KOPT-K1 (cell line): Measurements from ENCODE around the gene CASZ1.

Source experiments
- H3K27ac ChIP-seq: fragments of 200-600 bp; sonication (generic); 2 replicates; pipeline ENCODE4 v1.5.1; 2016; ENCODE audit warnings: antibody characterized with exemption, mild to moderate bottlenecking, low read depth, low read length; ENCODE audit not compliant: poor library complexity, severe bottlenecking
- H3K36me3 ChIP-seq: fragments of 200-600 bp; sonication (generic); 2 replicates; pipeline ENCODE4 v1.5.1; 2017; ENCODE audit warnings: antibody characterized with exemption, mild to moderate bottlenecking, low read length, moderate library complexity; ENCODE audit not compliant: insufficient read depth
- H3K9me3 ChIP-seq: fragments of 200-600 bp; sonication (generic); 2 replicates; pipeline ENCODE4 v1.5.1; 2017; ENCODE audit warnings: antibody characterized with exemption, low read length, mild to moderate bottlenecking; ENCODE audit not compliant: insufficient read depth, poor library complexity, severe bottlenecking

The CASZ1 gene

DNA sequence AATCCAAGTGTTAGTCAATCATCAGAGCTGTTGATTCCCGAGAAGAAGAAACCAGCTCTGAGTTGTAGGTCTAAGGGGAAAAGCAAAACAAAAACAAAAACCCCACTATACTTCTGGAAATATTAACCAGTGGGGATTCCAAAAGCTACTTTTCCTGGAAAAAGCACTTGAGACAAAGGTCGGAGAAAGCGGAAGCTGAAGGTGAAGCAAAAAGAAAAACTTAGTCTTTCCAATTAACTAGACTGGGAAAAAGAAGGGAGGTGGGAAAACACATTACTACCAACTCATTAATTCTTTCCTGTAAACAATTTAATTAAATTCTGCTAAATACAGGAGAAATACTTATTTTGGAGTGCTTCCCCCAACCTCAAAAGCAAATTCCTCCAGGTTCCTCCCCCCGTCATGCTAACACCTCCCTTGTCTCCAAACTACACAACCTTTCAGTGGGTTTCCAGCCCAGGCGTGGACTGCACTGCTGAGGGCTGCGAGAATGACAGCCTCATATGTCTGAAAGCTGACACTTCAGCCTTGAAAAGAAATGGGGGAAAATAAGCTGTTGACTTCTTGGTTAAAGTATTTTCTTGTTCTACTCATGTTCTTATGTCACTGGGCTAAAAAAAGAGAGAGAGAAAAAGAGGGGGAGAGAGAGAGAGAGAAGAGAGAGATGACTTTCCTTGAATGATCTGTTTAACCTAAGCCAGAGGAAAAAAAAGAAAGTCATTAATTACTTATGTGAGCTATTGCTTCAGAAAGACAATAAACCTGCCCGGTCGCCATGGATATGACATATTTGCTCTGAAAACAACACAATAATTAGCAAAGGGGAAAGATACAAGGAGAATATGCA lies 5.1 kb downstream of the CASZ1 start:
- no peak overlapping the region for H3K27ac ChIP-seq
- H3K9me3 ChIP-seq, result no peaks in the 10 kb centered on the region
- H3K36me3 ChIP-seq, result no peaks in the 10 kb centered on the region

DNA sequence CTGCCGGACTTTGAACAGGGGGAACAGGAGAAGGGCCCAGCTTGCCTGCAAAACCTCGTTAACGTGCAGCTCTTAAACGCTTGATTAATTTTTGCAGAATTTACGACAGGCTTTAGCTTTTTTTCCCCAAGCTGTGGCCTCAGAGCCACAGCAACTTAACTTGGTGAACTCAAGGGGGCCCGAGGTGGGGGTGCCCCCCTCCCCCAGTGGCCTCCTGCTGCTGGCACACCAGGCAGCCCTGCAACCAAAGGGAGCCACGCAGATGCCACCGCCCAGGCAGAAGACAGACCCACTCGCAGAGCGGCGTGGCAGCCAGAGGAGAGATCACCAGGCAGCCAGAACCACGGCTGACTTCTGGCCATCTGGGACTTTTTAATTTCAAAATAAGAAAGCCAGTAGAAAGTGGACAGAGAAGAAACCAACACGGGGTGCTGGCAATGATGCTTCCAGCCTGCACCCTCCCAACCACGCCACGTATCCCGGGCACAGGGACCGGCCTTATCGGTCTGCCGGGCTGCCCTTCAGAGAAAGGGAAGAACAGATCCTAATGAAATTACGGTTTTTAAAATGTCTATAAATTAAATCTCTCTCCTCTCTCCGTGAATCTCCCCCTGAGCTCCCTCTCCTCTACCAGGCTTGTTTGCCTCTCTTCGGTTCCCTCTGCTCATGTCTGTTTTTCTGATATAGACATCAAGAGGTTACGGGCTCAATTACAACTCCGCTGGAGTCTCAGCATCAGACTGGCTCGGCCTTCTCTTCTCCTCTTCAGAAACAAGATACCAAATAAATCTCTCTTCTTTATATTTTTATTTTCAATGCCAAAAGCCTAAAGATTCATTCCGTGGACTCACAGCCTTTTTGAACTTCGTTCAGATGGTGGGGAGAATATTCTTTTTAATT lies 6.4 kb downstream of the CASZ1 start:
- no peaks in the 10 kb centered on the region for H3K36me3 ChIP-seq
- H3K27ac ChIP-seq, result no peak overlapping the region
- no peaks in the 10 kb centered on the region for H3K9me3 ChIP-seq

DNA sequence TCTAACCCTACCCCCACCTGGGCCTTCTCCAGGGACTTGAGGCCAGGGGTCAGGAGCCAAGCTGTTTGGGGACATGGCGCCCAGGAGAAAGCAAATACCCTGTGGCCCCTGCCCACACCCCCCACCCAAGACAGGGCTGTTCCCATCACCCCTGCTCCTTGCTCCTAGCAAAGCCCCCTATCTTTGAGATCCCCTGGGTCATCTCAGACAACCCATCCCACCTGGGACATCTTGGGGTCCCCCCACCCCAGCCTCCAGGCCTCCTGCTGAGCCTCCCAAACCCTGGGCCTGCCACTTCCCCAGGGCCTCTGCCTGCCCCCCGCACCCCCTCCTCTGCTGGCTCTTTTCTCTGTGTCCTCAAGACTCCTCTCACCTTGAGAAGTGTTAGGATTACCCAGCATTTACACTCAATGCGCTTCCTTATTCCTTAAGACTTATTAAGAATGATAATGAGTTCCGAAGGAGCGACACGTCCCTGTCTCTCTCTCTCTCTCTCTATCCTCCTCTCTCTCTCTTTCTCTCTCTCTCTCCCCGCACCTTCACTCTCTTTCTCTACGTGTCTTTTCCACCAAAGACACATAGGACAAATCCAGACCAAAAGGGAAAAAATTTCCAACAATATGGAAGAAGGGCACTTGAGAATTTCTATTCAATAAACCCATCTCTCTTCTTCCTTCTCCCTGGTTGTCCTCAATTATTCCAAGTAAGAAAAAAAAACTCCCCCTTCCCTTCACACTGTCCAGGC lies 7.2 kb downstream of the CASZ1 start:
- Histone ChIP-seq H3K27ac (no peak overlapping the region), H3K36me3 (no peaks in the 10 kb centered on the region), H3K9me3 (no peaks in the 10 kb centered on the region)

DNA sequence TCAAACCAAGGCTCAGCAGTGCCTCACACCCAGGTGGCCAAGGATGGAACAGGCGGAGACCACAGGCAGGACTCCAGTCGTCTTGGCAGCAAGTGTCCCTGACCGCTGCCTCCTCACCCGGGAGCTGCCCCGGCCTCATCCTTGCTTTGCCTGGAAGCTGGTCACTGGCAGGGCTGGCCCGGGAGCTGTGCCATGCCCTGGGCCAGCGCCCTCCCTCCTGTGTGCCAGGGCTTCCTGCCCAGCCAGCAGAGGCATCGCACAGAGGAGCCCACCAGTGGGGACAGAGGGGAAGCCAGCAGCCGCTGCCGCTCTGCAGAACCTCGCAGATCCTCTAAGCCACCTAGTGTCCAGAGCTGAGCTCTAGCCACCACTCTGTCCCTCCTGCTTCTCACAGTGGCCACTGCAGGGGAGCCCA lies 7.8 kb downstream of the CASZ1 start:
- no peak overlapping the region for H3K27ac ChIP-seq
- no peaks in the 10 kb centered on the region for H3K9me3 ChIP-seq
- no peaks in the 10 kb centered on the region for H3K36me3 ChIP-seq

DNA sequence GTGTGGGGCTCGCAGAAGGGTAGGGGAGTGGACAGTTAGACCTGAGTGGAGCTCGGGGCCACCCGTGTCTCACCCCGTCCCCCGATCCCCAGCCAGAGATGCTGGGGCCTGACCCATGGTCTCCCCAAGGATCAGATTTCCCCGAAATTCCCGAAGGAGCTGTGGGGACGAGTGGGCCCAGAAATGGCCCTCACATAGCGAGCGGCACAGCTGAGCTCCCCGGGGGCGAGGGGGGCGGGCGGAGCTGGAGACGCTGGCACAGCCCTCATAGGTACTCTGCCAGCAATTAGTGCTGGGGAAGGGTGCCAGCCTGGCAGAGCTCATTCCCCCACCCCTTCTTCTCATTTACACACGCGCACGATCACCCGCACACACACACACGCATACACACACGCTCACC lies 9.2 kb downstream of the CASZ1 start:
- no peak overlapping the region for H3K27ac ChIP-seq
- no peaks in the 10 kb centered on the region for H3K9me3 ChIP-seq
- H3K36me3 ChIP-seq, result no peaks in the 10 kb centered on the region

DNA sequence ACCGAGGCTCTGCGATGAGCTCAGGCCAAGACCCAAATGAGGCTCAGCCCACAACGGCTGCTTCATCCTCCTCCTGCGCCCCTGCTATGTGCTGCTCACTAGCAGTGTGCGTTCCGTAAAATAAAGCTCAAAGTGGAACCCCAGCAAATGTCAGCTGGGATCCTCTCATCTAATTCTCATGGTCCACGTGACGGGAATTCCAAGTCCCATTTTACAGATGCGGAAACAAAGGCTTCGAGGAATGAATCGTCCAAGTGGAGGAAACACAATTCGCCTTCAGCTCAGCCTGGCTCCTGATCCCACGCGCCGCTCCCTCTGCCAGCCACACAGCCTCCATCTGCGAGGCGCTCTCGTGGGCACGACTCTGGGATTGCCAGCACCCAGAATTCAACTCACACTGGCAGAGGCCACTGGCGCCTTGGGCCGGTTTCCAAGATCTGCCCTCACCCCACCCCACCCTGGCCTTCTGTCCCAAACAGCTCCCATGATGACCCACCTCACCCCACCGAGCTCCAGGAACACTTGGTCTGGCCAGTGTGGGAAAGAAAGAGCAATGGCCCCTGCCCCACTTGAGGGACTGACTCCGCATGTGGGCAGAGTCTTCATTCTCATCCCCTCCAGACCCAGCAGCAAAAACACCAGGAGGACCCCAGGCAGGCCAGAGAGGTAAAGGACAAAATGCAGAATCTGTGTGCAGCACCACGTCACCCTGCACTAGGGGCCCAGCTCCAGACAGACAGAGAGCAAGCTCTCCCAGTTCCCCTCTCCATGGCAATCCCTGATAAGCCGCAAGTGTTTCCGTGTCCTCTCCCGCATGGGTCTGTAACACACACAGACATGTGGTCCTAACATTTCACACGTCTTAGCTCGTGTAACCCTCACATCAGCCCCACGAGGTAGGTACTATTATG lies 10.5 kb downstream of the CASZ1 start:
- no peak overlapping the region for H3K27ac ChIP-seq
- no peaks in the 10 kb centered on the region for H3K36me3 ChIP-seq
- no peaks in the 10 kb centered on the region for H3K9me3 ChIP-seq

DNA sequence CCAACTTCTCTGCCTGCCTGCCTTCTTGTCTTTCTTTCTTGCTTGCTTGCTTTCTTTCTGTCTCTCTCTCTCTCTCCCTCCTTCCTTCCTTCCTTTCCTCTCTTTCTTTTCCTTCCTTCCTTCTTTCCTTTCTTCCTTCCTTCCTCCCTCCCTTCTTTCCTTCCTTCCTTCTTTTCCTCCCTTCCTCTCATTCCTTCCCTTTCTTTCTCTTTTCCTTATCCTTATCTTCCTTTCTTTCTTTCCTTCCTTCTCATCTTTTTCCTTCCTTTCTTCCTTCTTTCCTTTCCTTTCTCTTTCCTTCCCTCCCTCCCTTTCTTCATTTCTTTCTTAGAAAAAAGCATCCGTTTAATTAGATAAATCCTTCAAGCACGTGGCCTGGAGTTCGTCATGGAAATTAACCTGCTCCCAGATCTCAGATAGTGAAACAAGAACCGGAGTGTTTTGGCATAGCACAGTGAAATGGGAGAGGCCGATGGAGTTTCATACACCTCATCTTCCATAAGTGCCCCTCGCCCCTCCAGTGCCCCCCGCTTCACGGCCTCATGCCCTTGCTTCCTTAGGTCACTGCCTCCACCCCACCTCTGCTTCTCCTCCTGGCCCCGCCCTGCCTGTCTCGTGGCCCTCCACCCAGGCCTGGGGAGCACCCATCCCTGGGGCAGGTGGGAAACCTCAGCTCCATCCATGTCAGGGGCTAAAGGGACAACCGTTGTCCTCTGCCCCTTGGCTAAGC lies 11.3 kb downstream of the CASZ1 start:
- no peaks in the 10 kb centered on the region for H3K9me3 ChIP-seq
- no peak overlapping the region for H3K27ac ChIP-seq
- H3K36me3 ChIP-seq, result no peaks in the 10 kb centered on the region

DNA sequence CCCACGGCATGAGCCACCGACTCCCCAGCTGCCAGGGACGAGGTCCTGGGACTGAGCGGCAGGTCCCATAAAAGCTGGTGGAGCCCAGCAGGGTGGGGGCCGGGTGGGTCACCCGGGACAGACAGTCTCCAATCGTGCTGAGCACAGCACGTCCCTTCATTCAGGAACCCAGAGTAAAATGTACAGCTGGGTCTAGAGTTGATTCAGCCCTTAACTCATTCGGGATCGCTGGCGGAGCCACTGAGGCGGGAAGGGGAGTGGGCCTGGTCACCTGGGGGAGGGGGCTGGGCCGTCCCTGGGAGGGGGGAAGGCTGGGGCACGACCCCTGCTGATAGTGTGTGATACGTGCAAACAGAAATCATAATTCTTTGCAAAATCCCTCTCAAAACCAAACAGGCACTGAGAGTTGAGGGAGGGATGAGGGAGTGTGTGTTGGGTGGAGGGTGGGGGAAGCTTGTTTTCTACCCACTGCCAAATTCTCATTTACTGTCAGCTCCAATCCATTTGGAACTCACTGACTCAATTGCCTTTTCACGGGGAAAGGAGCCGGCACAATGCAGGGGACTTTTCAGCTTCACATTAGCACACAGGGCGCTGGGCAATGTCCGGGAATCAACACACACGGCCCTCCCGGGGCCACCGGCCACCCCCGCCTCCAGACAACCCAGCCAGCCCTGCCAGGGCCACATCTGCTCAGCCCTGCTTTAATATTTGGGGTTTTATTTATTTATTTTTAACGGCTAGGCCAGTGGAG lies 13.8 kb downstream of the CASZ1 start:
- no peaks in the 10 kb centered on the region for H3K9me3 ChIP-seq
- H3K36me3 ChIP-seq, result no peaks in the 10 kb centered on the region
- H3K27ac ChIP-seq, result no peak overlapping the region

DNA sequence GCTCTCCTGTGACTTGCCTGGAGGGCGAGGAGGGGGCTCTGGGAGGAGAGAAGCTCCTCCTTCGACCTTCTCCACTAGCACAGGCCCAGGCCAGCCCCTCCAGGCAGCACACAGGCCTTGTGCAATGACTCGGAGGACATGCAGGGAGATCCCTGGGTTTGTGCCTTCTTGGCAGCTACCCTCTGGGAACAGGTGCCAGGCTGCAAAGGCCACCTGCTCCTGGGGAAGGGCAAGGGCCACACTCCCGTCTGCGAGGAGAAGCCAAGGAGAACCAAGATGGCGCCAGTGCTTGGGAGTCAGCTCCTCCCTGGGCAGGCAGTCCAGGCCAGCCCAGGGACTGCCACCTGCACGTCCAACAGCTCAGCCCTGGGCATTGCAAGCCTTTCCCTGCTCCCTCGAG lies 15.3 kb downstream of the CASZ1 start:
- no peaks in the 10 kb centered on the region for H3K36me3 ChIP-seq
- no peaks in the 10 kb centered on the region for H3K9me3 ChIP-seq
- H3K27ac ChIP-seq, result no peak overlapping the region

DNA sequence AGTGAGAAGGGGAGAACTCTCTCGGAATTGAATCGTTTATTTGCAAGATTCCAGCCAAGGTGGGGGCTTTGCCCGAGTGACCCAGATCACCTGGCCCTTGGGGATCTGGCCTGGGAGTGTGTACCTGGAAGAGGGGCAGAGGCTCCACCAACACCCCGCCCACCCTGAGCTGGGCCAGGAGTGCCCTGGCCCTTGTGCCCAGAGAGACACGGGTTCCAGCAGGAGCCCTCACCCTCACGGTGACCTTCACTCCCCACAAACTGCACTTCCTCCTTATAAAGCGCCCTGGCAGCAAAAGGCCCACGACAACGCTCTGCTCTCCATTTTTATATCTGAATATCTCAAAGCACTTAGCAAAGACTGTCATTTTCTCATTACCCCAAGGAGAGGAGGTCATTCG lies 16.6 kb downstream of the CASZ1 start:
- no peak overlapping the region for H3K27ac ChIP-seq

DNA sequence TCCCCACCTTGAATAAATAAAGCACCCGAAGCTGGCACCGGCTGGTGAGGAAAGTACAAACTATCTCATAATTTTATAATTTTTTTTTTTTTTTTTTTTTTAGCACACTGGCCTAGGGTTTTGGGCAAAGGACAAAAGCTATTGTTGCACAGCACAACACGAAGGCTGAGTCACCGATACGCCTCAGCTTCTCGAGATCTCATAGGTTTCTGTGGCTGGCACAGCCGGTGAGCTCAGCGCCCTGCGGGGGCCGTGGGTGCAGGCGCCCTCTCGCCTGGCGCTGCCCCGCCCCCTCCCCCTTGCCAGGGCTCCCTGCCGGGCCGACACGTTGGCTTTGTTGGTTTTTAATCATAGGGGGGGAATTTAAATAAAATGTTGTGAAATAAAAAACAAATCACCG lies 17.2 kb downstream of the CASZ1 start:
- no peaks in the 10 kb centered on the region for H3K36me3 ChIP-seq
- no peaks in the 10 kb centered on the region for H3K9me3 ChIP-seq
- H3K27ac ChIP-seq, result no peak overlapping the region

More for the DNA sequence above, 16.6 kb downstream of the CASZ1 start:
- no peaks in the 10 kb centered on the region for H3K9me3 ChIP-seq
- H3K36me3 ChIP-seq, result no peaks in the 10 kb centered on the region

DNA sequence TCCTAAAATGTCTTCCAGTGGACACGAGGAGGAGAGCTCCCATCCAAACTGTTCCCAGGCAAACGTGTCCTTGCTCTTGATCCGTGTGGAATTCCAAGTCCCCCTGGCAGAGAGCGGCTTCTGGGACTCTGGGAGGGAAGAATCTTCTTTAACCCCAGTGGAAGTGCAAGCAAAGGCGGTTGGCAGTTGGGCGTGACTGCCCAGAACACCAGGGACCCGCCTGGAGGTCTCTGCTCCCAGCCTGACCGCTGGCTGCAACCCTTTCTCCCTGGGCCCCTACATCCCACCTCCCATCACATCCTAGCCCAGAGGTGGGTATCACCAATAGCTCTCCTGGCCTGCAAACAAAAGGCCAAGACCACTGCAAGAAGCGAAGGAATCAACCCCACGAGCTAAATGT lies 17.8 kb downstream of the CASZ1 start:
- Histone ChIP-seq H3K9me3 (no peaks in the 10 kb centered on the region), H3K27ac (no peak overlapping the region), H3K36me3 (no peaks in the 10 kb centered on the region)
